GM12801 (cell line): ENCODE measurements around the gene C17orf113.

Experiments
- CTCF ChIP-seq: IDR thresholded peaks from one replicate; pipeline ENCODE4 v1.5.1; 2011; ENCODE audit warnings: control low read depth; ENCODE audit not compliant: insufficient read length; ENCODE audit errors: extremely low read depth

Gene C17orf113

DNA sequence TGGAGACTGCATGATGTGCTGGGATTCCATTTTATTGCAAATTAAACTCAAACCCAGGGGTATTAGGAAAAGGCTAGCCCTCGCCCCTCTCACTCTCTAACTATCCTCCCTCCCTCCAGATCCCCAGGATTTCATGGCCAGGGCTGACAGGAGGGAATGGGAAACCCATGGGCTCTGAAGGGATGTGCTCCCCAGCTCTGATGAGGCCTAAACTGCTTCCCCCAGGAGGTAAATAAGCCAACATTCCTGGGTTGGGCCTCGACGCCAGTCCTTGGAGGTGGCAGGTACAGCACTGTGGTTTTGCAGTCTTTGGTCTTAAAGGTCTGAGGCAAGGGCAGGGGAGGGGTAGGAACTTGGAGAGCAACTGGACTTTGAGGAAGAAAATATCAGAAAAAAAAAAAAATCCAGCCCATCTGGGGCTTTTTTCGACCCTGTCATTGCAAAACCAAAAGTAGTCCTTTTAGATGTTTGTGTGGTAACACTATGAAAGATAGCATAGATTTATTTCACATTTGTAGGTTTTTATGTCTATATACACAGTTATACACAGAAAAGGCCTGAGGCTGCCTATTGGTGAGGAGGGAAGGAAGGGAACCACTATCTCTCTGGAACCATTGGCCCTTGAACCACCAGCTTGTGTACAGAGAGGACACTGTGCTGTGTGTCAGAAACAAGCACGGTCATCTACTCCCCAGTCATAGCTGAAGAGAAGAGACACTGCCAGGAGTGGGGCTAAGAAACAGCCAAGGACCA is 12.0 kb downstream of the C17orf113 start:
- TF ChIP-seq CTCF, result no peak

DNA sequence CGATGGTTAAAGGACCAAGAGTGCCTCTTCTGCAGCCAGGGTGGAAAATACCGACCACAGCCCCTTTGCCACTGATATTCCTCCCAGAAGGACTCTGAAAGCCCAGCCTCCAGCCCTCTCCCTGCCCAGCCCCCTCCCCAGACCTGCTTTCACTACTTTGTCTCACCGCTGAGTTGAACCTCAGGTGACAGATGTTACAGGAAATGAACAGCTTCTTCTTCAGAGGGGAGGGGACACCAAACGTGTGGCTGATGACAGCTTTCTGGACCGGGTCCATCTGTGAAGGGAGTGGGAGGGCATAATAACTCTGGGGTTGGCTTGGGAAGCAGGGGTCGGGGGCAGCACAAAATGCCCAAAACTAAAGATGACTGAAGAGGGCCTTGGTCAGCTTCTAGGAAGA is 16.3 kb downstream of the C17orf113 start:
- no peak for TF ChIP-seq CTCF

DNA sequence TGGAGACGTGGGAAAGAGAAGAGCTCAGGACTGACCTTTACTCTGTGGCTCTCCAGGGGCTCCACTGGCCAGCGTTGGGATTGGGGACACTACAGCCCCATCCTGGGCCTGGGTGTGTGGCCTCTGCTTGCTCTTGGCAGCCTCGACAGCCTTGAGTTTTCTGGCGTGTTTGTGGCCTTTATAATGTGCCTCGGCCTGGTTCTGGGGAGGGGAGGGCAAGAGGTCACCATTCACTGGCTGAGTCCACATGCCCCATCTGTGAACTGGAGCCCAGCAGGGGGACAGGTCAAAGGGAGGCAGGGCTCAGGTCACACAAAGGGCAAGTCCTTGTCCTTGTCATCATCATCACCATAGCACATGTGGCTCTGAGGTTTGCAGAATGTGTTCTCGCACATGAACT is 18.8 kb downstream of the C17orf113 start:
- no peak for TF ChIP-seq CTCF

DNA sequence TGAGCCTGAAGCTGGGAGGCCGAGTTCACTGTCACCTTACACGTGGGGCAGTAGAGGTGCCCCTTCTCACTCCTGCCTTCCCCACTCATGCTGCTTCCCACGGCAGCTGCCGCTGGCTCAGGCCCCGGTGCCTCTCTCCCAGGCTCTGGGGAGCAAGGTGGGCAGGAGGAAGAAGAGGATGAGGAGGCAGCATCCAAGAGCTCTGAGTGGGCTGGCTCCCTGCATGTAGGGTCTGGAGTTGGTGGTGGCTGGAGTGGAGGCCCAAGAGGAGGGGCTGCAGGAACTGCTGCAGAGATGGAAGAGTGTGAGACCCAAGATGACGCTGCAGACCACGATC is 21.6 kb downstream of the C17orf113 start:
- no peak for TF ChIP-seq CTCF

- no peak for TF ChIP-seq CTCF
These were observed 22.2 kb downstream of the C17orf113 start for GRCh38 chr17:42027961-42028790.

DNA sequence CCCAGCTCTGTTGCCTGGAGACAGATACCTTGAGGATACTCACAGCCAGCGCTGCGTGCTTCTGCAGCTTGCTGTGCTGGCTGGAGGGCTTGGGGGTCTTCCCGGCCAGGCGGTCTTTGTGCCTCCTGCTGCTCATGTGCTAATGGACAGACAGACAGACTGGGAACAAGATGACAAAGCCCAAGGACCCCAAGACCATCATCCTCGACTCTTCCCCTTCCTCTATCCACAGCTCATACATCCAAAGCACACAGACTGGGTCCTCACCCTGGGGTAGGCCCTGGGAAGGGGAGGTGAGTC is 22.9 kb downstream of the C17orf113 start:
- no peak for TF ChIP-seq CTCF

DNA sequence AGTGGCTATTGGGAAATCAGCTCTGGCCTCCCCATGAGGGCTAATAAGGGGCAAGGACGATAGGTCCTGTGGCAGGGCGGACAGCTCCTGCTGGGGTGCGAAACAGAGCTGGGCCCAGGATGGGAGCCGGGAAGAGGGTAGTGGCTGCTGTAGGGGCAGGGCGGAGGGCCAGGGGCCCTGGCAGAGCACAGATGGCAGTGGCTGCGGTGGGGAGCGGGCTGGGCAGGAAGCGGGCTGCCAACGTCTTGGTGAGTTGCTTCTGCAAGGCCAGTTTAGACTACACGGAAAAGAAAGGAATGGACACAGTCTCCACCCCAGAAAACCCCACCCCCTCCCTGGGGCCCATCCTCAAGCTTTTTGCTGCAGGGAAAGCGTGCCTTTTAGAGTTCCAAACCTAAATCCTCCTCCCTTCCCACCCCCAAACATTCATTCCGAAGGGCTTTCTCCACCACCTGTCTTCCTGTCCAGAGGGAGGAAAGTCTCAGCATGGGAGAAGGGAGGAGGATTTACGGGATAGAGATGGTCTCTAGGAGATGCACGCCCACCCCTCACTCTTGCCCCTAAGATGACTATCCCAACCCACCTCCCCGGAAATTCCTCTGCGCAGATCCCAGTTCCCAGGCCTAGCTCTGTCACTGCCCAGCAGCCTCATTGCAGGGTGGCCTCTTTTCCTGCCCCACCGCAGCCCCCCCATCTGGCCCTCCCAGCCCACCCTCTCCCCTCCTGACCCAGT is 23.4 kb downstream of the C17orf113 start:
- no peak for TF ChIP-seq CTCF
